ENCODE measurements around the gene LY6G6F.

Gene LY6G6F

GRCh38 chr6:31689249-31690110, 17.2 kb upstream of the LY6G6F start:
- no peak overlapping the region for H3K27ac ChIP-seq
- TF ChIP-seq CTCF (conservative IDR thresholded peaks at IDR 0.05): no peak; the same call in 1 of the 2 replicates
- TF ChIP-seq ZFX (IDR thresholded peaks at IDR 0.05): no peak

- H3K27ac ChIP-seq: no peak overlapping the region
These were observed 16.2 kb upstream of the LY6G6F start for GRCh38 chr6:31690231-31691077.

GRCh38 chr6:31691078-31691463, 15.6 kb upstream of the LY6G6F start:
- TF ChIP-seq ZFX (IDR thresholded peaks at IDR 0.05) (no peak), CTCF (conservative IDR thresholded peaks at IDR 0.05) (no peak)
- no peak overlapping the region for H3K27ac ChIP-seq

More at GRCh38 chr6:31690231-31691077, 16.2 kb upstream of the LY6G6F start:
- TF ChIP-seq ZFX (IDR thresholded peaks at IDR 0.05): no peak
- no peak for TF ChIP-seq CTCF (conservative IDR thresholded peaks at IDR 0.05)

GRCh38 chr6:31691564-31692108, 15.0 kb upstream of the LY6G6F start:
- H3K27ac ChIP-seq: no peak overlapping the region
- TF ChIP-seq CTCF (conservative IDR thresholded peaks at IDR 0.05) (no peak), ZFX (IDR thresholded peaks at IDR 0.05) (no peak)

- no peak for TF ChIP-seq ZFX (IDR thresholded peaks at IDR 0.05)
- no peak for TF ChIP-seq CTCF (conservative IDR thresholded peaks at IDR 0.05)
- H3K27ac ChIP-seq: no peak overlapping the region
These were observed 14.3 kb upstream of the LY6G6F start for GRCh38 chr6:31692353-31692752.

- no peak overlapping the region for H3K27ac ChIP-seq
- TF ChIP-seq ZFX (IDR thresholded peaks at IDR 0.05) (no peak), CTCF (conservative IDR thresholded peaks at IDR 0.05) (no peak)
These were observed 13.8 kb upstream of the LY6G6F start for GRCh38 chr6:31692886-31693285.
